Measurements from ENCODE around the gene POLE. TPM values are rescaled to one million over a fixed set of nuclear protein-coding genes. Genes with fewer than 3 reads are reported as not detected.
"Not testable (repeated sequence)": the region's sequence is repeated elsewhere in the genome, so short reads cannot be mapped to it uniquely, and the experiment has no call there.

POLE gene
- total RNA-seq, 1 donor from 2014 or later, result 14.9 TPM

DNA sequence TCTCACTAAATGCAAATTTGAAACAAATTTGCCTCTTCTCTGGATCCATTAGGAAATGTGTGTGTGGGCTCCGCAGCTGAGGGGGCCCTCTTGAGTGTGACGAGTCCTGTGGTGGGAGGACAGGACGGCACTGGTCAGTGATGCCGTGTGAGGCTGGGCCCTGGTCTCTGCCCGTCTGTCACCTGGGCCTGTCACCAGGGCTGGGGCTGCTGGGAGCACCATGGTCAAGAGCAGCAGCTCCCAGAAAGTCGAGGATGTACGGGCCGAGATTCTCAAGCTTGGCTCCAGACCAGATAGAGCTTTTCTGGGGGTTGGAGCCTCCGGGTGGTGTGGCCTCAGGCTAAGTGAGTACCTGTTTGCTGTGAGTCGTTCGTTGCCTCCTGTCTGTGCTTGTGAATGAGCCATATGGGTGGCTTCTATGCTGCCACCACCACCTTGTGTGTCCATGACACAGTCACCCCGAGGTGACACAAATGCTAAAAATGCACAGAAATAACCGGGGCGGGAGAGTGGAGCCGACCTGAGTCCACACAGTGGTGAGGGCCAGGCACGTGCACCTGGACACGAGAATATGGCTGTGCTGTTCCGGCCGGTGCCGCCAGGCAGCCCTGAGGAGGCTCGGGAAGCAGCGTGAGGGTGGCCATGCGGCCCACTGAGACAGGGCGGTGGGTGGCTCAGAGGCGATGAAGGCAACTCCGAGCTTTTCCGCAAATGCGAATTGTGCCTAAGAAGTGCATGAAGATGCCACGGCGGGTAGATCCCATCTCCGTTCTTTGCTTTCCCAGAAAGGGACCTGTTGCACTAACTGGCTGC is 32.2 kb upstream of the POLE start:
- no peak for DNase-seq (ENCODE audit: low spot score)

DNA sequence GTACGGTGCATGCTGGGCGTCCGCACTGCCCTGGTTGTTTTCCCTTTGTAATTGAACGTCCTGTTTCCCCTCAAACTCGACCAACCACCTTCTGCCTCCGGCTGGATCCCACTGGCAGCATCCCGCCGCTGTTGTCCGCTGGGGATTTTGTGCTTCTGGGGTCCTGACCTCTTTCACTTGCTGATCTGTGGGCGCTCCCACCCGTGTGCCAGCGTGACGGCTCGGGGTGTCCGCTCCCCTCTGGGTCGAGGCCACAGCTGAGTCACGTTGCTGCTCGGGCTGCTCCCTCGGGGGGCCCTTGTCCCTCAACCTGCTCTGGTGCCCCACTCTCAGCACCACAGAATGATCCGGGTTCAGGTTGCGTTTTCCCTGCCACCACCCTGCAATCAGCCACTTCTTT is 31.5 kb upstream of the POLE start:
- no peak for DNase-seq (ENCODE audit: low spot score)

- DNase-seq (ENCODE audit: low spot score), result no peak
Measured at GRCh38 chr12:132717531-132718387, 30.6 kb upstream of the POLE start.

- no peak for DNase-seq (ENCODE audit: low spot score)
Measured at GRCh38 chr12:132717011-132717410, 29.9 kb upstream of the POLE start.

GRCh38 chr12:132716356-132716755 is 29.2 kb upstream of the POLE start:
- no peak for DNase-seq (ENCODE audit: low spot score)

DNA sequence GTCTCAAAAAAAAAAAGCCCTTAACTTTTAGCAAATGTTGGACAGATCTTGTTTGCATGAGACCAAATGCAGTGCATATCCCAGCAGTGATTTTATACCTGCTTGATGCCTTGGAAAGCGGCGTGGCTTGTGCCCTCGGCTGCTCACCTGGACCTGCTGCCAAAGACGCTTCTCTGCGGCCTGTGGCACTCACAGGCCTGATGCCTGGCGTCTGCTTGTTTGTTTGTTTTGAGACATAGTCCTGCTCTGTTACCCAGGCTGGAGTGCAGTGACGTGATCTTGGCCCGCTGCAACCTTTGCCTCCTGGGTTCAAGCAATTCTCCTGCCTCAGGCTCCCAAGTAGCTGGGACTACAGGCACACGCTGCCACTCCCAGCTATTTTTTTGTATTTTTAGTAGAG is 28.7 kb upstream of the POLE start:
- no peak for DNase-seq (ENCODE audit: low spot score)

- DNase-seq (ENCODE audit: low spot score), result no peak
Measured at GRCh38 chr12:132713123-132713522, 26.0 kb upstream of the POLE start.

GRCh38 chr12:132711080-132711843 is 24.1 kb upstream of the POLE start:
- no peak for DNase-seq (ENCODE audit: low spot score)

DNA sequence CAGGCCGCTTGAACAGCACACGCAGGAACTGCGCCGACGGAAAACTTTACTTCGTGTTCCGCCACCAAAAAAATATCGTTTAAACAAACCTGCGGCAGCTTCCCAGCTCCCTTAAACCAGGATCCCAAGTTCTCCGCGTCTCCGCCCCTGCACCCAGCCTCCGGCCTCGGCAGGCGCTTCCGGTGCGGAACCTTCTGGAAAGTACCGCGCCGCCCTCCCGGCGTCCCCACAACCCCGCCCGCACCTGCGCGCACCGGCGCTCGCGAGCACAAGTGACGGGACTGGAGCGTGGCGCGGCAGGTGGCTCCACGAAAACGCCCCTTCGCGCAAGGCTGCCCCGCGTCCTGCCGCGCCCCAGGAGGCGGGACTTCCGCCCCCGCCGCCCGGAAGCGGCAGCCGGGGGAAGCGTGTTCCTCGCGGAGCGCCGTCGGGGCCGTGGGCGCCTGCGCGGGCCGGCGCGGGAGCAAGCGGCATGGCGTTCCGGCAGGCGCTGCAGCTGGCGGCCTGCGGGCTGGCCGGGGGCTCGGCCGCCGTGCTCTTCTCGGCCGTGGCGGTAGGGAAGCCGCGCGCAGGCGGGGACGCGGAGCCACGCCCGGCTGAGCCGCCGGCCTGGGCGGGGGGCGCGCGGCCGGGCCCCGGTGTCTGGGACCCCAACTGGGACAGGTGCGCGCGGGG is 23.4 kb upstream of the POLE start, which contains the start of gene PGAM5:
TSS of gene PGAM5 (plus strand) at position 438 of the 675 bp plus-strand sequence. CDS start at position 473, 35 bp downstream.
- DNase-seq (ENCODE audit: low spot score), result peak; percentile 84

- DNase-seq (ENCODE audit: low spot score), result no peak
Measured at GRCh38 chr12:132710043-132710404, 22.9 kb upstream of the POLE start.

GRCh38 chr12:132708150-132708549 is 21.0 kb upstream of the POLE start:
- no peak for DNase-seq (ENCODE audit: low spot score)

DNA sequence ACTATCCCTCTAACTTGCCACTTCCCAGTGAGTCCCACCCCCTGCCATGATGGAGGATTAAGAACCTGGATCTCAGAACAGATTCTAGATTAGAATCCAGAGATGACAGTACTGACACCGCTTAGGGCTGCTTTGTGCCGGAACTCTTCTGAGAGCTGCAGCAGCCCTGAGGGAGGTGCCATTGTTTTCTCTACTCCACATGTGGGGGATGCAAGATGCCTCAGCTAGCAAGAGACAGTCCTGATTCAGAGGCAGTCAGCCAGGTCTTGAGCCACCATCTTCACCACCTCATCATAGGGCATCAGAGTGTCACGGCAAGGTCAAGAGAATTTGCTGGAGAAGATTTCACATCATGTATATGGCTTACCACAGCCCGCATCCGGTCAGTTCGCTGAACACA is 20.1 kb upstream of the POLE start:
- DNase-seq (ENCODE audit: low spot score), result no peak

- no peak for DNase-seq (ENCODE audit: low spot score)
Measured at GRCh38 chr12:132703641-132704040, 16.5 kb upstream of the POLE start.

GRCh38 chr12:132702640-132703039 is 15.5 kb upstream of the POLE start:
- no peak for DNase-seq (ENCODE audit: low spot score)

- DNase-seq (ENCODE audit: low spot score), result no peak
Measured at GRCh38 chr12:132700212-132700822, 13.2 kb upstream of the POLE start.

GRCh38 chr12:132698341-132698740 is 11.2 kb upstream of the POLE start:
- no peak for DNase-seq (ENCODE audit: low spot score)

DNA sequence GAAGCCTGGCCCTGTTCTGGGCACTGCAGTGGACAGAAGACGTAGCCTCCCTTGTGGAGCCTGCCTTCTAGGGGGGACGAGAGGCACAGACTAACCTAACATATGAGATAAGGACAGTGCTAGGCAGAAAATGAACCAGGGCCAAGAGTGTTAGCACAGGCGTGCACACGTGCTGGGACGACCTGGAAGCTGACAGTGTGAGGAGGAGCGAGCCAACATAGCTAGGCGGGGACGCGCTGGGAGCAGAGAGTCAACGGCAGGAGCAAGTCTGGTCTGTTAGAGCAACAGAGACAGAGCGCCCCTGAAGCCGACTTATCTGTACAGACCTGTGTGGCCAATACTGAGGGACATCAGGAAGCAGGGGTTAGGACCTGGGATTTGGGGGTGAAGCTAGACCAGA is 8.3 kb upstream of the POLE start:
- DNase-seq (ENCODE audit: low spot score), result no peak

- not testable (repeated sequence) for DNase-seq (ENCODE audit: low spot score)
Measured at GRCh38 chr12:132694888-132695287, 7.7 kb upstream of the POLE start.

GRCh38 chr12:132692030-132692429 is 4.9 kb upstream of the POLE start:
- not testable (repeated sequence) for DNase-seq (ENCODE audit: low spot score)

- no peak for DNase-seq (ENCODE audit: low spot score)
Measured at GRCh38 chr12:132690112-132690511, 3.0 kb upstream of the POLE start.

- no peak for DNase-seq (ENCODE audit: low spot score)
Measured at GRCh38 chr12:132689227-132689626, 2.1 kb upstream of the POLE start.
